Trophoblast cell (in vitro differentiated cells and primary cell): ENCODE results near the gene CD6.

Experiments
- DNase-seq, 2 donors: peaks; one replicate each; pipeline ENCODE4 v3.0.0-alpha.2; 2016
- H2AFZ ChIP-seq: 2 replicates; pipeline ENCODE4 v1.6.1; 2013; ENCODE audit warnings: low read length, moderate library complexity, mild to moderate bottlenecking; ENCODE audit not compliant: insufficient read depth, poor library complexity
- H2AK5ac ChIP-seq: 2 replicates; pipeline ENCODE4 v1.6.1; 2013; ENCODE audit warnings: mild to moderate bottlenecking, low read length
- H2BK120ac ChIP-seq: 2 replicates; pipeline ENCODE4 v1.6.1; 2013; ENCODE audit warnings: low read length, mild to moderate bottlenecking, moderate library complexity; ENCODE audit not compliant: insufficient read depth, poor library complexity
- H2BK12ac ChIP-seq: 2 replicates; pipeline ENCODE4 v1.6.1; 2013; ENCODE audit warnings: mild to moderate bottlenecking, low read length, moderate library complexity
- H2BK5ac ChIP-seq: 2 replicates; pipeline ENCODE4 v1.6.1; 2013; ENCODE audit warnings: low read length, low read depth, moderate library complexity, mild to moderate bottlenecking; ENCODE audit not compliant: poor library complexity
- H3K14ac ChIP-seq: 2 replicates; pipeline ENCODE4 v1.6.1; 2013; ENCODE audit warnings: mild to moderate bottlenecking, low read length
- H3K18ac ChIP-seq: 2 replicates; pipeline ENCODE4 v1.6.1; 2013; ENCODE audit warnings: mild to moderate bottlenecking, low read length
- H3K23ac ChIP-seq: 2 replicates; pipeline ENCODE4 v1.6.1; 2013; ENCODE audit warnings: low read length
- H3K27ac ChIP-seq: 2 replicates; pipeline ENCODE4 v1.5.1; 2013; ENCODE audit warnings: low read depth, mild to moderate bottlenecking, inconsistent platforms, low read length, moderate library complexity
- H3K27me3 ChIP-seq: 2 replicates; pipeline ENCODE4 v1.6.1; 2013; ENCODE audit warnings: inconsistent platforms, mild to moderate bottlenecking, low read length, moderate library complexity; ENCODE audit not compliant: insufficient read depth
- H3K36me3 ChIP-seq, 2 experiments: 1 replicate in 1 of 2; 2 replicates in 1 of 2; pipeline ENCODE4 v1.6.1; 2013; ENCODE audit warnings: low read length in 2 of 2, mild to moderate bottlenecking in 2 of 2, moderate library complexity in 1 of 2; ENCODE audit not compliant: insufficient read depth in 2 of 2, control insufficient read depth in 1 of 2
- H3K4ac ChIP-seq: 2 replicates; pipeline ENCODE4 v1.6.1; 2013; ENCODE audit warnings: low read depth, mild to moderate bottlenecking, low read length, moderate library complexity
- H3K4me1 ChIP-seq, 2 experiments: 1 replicate in 1 of 2; 2 replicates in 1 of 2; pipeline ENCODE4 v1.6.1; 2013; ENCODE audit warnings: low read length in 2 of 2, mild to moderate bottlenecking in 2 of 2, moderate library complexity in 1 of 2; ENCODE audit not compliant: insufficient read depth in 2 of 2, control insufficient read depth in 1 of 2
- H3K4me2 ChIP-seq: 2 replicates; pipeline ENCODE4 v1.6.1; 2013; ENCODE audit warnings: inconsistent platforms, mild to moderate bottlenecking, low read length, moderate library complexity
- H3K4me3 ChIP-seq: 2 replicates; pipeline ENCODE4 v1.5.1; 2013; ENCODE audit warnings: mild to moderate bottlenecking, low read depth, low read length, inconsistent platforms
- H3K79me1 ChIP-seq: one replicate; pipeline ENCODE4 v1.6.1; 2013; ENCODE audit warnings: low read length
- H3K79me2 ChIP-seq: 2 replicates; pipeline ENCODE4 v1.6.1; 2013; ENCODE audit warnings: low read length, mild to moderate bottlenecking; ENCODE audit not compliant: control insufficient read depth, insufficient read depth, poor library complexity
- H3K9ac ChIP-seq: 2 replicates; pipeline ENCODE4 v1.6.1; 2013; ENCODE audit warnings: mild to moderate bottlenecking, low read length
- H3K9me3 ChIP-seq: 2 replicates; pipeline ENCODE4 v1.6.1; 2013; ENCODE audit warnings: low read depth, mild to moderate bottlenecking, control low read depth, inconsistent platforms, low read length; ENCODE audit not compliant: insufficient read depth
- H4K12ac ChIP-seq: 2 replicates; pipeline ENCODE4 v1.6.1; 2013; ENCODE audit warnings: low read depth, mild to moderate bottlenecking, low read length, moderate library complexity
- H4K8ac ChIP-seq: 2 replicates; pipeline ENCODE4 v1.6.1; 2013; ENCODE audit warnings: low read depth, mild to moderate bottlenecking, low read length, moderate library complexity
- H4K91ac ChIP-seq: one replicate; pipeline ENCODE4 v1.6.1; 2013; ENCODE audit warnings: low read depth, mild to moderate bottlenecking, low read length, moderate library complexity
- WGBS: extraction: QIAGEN DNeasy Blood & Tissue Kit; methylation state at CpG from one replicate; pipeline ENCODE4 v1.1.7; 2013; ENCODE audit warnings: missing lambda C conversion rate; ENCODE audit not compliant: insufficient read length, insufficient coverage; ENCODE audit errors: extremely low coverage; 5-methylcytosine and 5-hydroxymethylcytosine counted together

The CD6 gene

DNA sequence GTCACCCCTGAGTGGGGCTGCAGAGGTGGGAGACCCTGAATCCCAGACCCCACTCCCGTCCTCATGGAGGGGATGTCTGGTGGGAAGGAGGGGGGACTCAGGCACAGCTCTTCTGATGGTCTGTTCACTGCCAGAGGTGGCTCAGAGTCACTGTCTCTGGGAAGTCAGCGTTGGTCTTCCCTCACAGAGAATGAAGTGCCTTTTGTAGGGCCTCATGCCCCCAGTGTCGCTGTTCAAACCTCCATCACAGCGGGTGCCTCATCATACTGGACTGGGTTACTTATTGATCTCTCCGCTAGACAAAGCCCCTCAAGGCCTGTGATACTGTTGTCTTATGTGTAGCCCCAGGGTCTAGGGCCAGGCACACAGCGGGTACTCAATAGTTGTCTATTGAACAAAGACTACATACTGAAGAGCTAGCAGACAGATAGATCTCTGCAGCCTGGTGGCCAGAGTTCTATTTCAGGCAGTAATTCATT lies 41.3 kb downstream of the CD6 start:
- H3K27me3 ChIP-seq: peaks cover 11% of the 10 kb centered on the region
- H3K18ac ChIP-seq: no peak overlapping the region
- H3K4me1 ChIP-seq: peaks cover 13 to 20% of the 10 kb centered on the region in 2 experiments
- no peak for DNase-seq
- no peak overlapping the region for H3K27ac ChIP-seq
- H3K9me3 ChIP-seq: no peaks in the 10 kb centered on the region
- no peak overlapping the region for H3K23ac ChIP-seq
- H4K91ac ChIP-seq: no peak overlapping the region
- H2BK5ac ChIP-seq: no peak overlapping the region
- H2AK5ac ChIP-seq: no peak overlapping the region
- H2BK12ac ChIP-seq: no peak overlapping the region
- H4K8ac ChIP-seq: no peak overlapping the region
- no peak overlapping the region for H3K4ac ChIP-seq
- WGBS: no CpG with 5 or more reads among the region's 6 CpGs
- H3K14ac ChIP-seq: no peak overlapping the region
- H3K9ac ChIP-seq: no peak overlapping the region
- H3K79me2 ChIP-seq: no peaks in the 10 kb centered on the region
- H3K36me3 ChIP-seq: no peaks in the 10 kb centered on the region
- no peak overlapping the region for H3K4me3 ChIP-seq
- H2BK120ac ChIP-seq: no peak overlapping the region
- peaks cover 3% of the 10 kb centered on the region for H3K79me1 ChIP-seq
- H2AFZ ChIP-seq: no peak overlapping the region
- H4K12ac ChIP-seq: no peak overlapping the region
- H3K4me2 ChIP-seq: no peak overlapping the region

DNA sequence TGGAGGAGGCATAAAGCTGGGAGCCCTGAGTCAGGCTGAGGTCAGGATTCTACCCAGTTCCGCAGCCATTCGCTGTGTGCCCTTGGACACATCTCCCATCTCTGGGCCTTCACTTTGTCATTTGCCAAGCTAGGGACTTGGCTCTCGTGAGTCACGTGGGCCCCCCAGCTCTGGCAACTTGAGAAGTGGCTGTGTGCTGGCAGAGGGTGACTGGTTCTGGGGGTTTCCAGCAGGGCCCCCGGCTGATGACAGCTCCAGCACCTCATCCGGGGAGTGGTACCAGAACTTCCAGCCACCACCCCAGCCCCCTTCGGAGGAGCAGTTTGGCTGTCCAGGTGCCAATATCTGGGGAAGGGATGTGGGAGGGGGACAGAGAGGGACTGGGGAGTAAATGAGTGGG lies 46.6 kb downstream of the CD6 start:
- Histone ChIP-seq H3K79me2 (no peaks in the 10 kb centered on the region), H3K79me1 (no peaks in the 10 kb centered on the region), H3K9ac (no peak overlapping the region), H2BK120ac (no peak overlapping the region), H2BK12ac (no peak overlapping the region), H3K36me3 (no peaks in the 10 kb centered on the region), H3K4ac (no peak overlapping the region), H3K4me3 (no peak overlapping the region), H3K14ac (no peak overlapping the region), H3K18ac (no peak overlapping the region), H3K27me3 (no peaks in the 10 kb centered on the region), H3K4me1 (peaks cover 0 to 6% of the 10 kb centered on the region in 2 experiments), H4K91ac (no peak overlapping the region), H2AFZ (no peak overlapping the region), H2AK5ac (no peak overlapping the region), H3K23ac (no peak overlapping the region), H4K12ac (no peak overlapping the region), H3K9me3 (peaks cover 3% of the 10 kb centered on the region), H3K4me2 (no peak overlapping the region), H2BK5ac (no peak overlapping the region), H4K8ac (no peak overlapping the region), H3K27ac (no peak overlapping the region)
- no peak for DNase-seq
- no CpG with 5 or more reads among the region's 7 CpGs for WGBS

DNA sequence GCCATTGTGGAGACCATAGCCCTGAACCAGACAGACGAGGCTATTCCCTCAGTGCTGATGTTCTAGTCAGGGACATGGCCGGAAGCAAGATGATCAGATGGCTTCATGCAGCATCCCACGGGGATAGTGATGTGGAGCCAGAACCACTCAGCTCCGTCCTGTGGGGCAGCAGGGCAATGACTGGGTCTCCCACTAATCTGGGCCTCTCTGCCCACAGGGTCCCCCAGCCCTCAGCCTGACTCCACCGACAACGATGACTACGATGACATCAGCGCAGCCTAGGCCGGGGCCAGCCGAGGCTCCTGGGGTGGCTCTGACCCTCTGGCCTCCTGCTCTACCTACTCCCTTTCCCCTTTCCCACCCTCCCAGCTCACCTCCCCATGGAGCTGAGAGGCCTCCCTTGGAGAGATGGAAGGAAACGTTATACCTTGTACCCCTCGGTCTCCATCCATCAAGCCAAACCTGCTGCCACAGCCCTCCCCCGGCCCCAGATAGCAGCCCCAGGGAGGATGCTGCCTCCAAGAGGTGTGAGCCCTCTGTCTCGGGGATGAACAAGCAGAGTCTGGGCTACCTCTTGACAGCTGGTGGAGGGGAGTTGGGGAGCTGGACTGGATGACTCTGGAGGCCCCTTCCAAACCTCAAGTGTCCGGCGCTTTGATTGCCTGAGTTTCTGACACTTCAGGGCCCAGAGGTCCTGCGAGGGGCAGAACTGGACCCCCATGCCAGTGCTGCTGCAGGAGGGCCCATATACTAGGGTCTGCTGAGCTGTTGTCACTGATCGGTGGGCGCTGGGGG lies 47.8 kb downstream of the CD6 start:
- Histone ChIP-seq H3K4me1 (peaks cover 0 to 6% of the 10 kb centered on the region in 2 experiments), H3K27me3 (no peaks in the 10 kb centered on the region), H3K9ac (no peak overlapping the region), H3K79me1 (no peaks in the 10 kb centered on the region), H2BK12ac (no peak overlapping the region), H3K36me3 (no peaks in the 10 kb centered on the region), H4K8ac (no peak overlapping the region), H2BK5ac (no peak overlapping the region), H3K4me2 (no peak overlapping the region), H2AFZ (no peak overlapping the region), H3K9me3 (peaks cover 3% of the 10 kb centered on the region), H2AK5ac (no peak overlapping the region), H3K79me2 (no peaks in the 10 kb centered on the region), H3K27ac (no peak overlapping the region), H3K4me3 (no peak overlapping the region), H3K14ac (no peak overlapping the region), H3K18ac (no peak overlapping the region), H4K12ac (no peak overlapping the region), H3K23ac (no peak overlapping the region), H2BK120ac (no peak overlapping the region), H3K4ac (no peak overlapping the region), H4K91ac (no peak overlapping the region)
- no CpG with 5 or more reads among the region's 19 CpGs for WGBS
- DNase-seq: no peak

- H2AK5ac ChIP-seq: no peak overlapping the region
- no peak overlapping the region for H2BK120ac ChIP-seq
- H4K12ac ChIP-seq: no peak overlapping the region
- H3K4ac ChIP-seq: no peak overlapping the region
- no CpG with 5 or more reads among the region's 9 CpGs for WGBS
- H3K4me2 ChIP-seq: no peak overlapping the region
- no peak overlapping the region for H3K23ac ChIP-seq
- no peaks in the 10 kb centered on the region for H3K79me2 ChIP-seq
- H2AFZ ChIP-seq: no peak overlapping the region
- no peak overlapping the region for H4K8ac ChIP-seq
- no peak overlapping the region for H4K91ac ChIP-seq
- H3K27ac ChIP-seq: no peak overlapping the region
- H2BK12ac ChIP-seq: no peak overlapping the region
- H3K9ac ChIP-seq: no peak overlapping the region
- H3K36me3 ChIP-seq: no peaks in the 10 kb centered on the region
- no peaks in the 10 kb centered on the region for H3K27me3 ChIP-seq
- H3K9me3 ChIP-seq: peaks cover 3% of the 10 kb centered on the region
- peaks cover 0 to 6% of the 10 kb centered on the region in 2 experiments for H3K4me1 ChIP-seq
- no peak overlapping the region for H3K14ac ChIP-seq
- H3K79me1 ChIP-seq: no peaks in the 10 kb centered on the region
- no peak for DNase-seq
- H3K4me3 ChIP-seq: no peak overlapping the region
- no peak overlapping the region for H2BK5ac ChIP-seq
- H3K18ac ChIP-seq: no peak overlapping the region
These were observed 48.4 kb downstream of the CD6 start for GRCh38 chr11:61019832-61020405.
